Stimulated activated CD8-positive, alpha-beta memory T cell treated with anti-CD3 and anti-CD28 coated beads, Interleukin-7, amount 100 ng/mL, for 48 hours (primary cell): Measurements from ENCODE around the gene TRAF4.
A peak's percentile ranks its signal among the peaks of the same experiment; 100 is the strongest.
"Not testable (repeated sequence)": the region's sequence is repeated elsewhere in the genome, so short reads cannot be mapped to it uniquely, and the experiment has no call there.

Experiments used
- DNase-seq, 2 donors: peaks; one replicate each; pipeline ENCODE4 v3.0.0-alpha.2; 2020; ENCODE audit warnings: low read depth in 1 of 2; ENCODE audit errors: extremely low read depth in 1 of 2

Gene TRAF4

GRCh38 chr17:28714281-28714680 lies 29.5 kb upstream of the TRAF4 start:
- DNase-seq, result no peak

- no peak for DNase-seq
These were observed 28.6 kb upstream of the TRAF4 start for GRCh38 chr17:28715217-28715616.

GRCh38 chr17:28716740-28717577 lies 26.9 kb upstream of the TRAF4 start:
- no peak for DNase-seq

GRCh38 chr17:28717578-28718332 lies 26.1 kb upstream of the TRAF4 start, which contains the start of gene RAB34:
TSS of gene RAB34 (minus strand) at chr17:28717868. CDS start at chr17:28717266, 602 bp downstream.
- no peak for DNase-seq

- DNase-seq, result no peak
These were observed 25.3 kb upstream of the TRAF4 start for GRCh38 chr17:28718333-28719020.

- no peak for DNase-seq
These were observed 24.8 kb upstream of the TRAF4 start for GRCh38 chr17:28719021-28719433.

GRCh38 chr17:28720247-28720996 lies 23.4 kb upstream of the TRAF4 start:
- DNase-seq, result no peak

GRCh38 chr17:28720997-28721329 lies 22.8 kb upstream of the TRAF4 start:
- not testable (repeated sequence) for DNase-seq

- no peak for DNase-seq
These were observed 21.2 kb upstream of the TRAF4 start for GRCh38 chr17:28722417-28723158.

- no peak for DNase-seq
These were observed 20.5 kb upstream of the TRAF4 start for GRCh38 chr17:28723159-28723835.

- DNase-seq, result not testable (repeated sequence)
These were observed 19.8 kb upstream of the TRAF4 start for GRCh38 chr17:28723836-28724499.

- no peak for DNase-seq
These were observed 19.2 kb upstream of the TRAF4 start for GRCh38 chr17:28724500-28725165.

GRCh38 chr17:28725166-28725659 lies 18.6 kb upstream of the TRAF4 start:
- no peak for DNase-seq

- DNase-seq, result peak in 1 of 2 donors; percentile 59
These were observed 18.1 kb upstream of the TRAF4 start for GRCh38 chr17:28725660-28726225.

GRCh38 chr17:28726226-28726626 lies 17.6 kb upstream of the TRAF4 start, which contains the start of gene TLCD1:
TSS of gene TLCD1 (minus strand) at chr17:28726233. CDS start at chr17:28726097, 136 bp downstream.
- peak; percentile 61 to 69 for DNase-seq

GRCh38 chr17:28726627-28727491 lies 17.0 kb upstream of the TRAF4 start:
- DNase-seq, result peak; percentile 79 to 89
